ENCODE data around the gene USP31.

Gene USP31

GRCh38 chr16:23131036-23131435 is 18.2 kb downstream of the USP31 start:
- TF ChIP-seq, protein P1, sequence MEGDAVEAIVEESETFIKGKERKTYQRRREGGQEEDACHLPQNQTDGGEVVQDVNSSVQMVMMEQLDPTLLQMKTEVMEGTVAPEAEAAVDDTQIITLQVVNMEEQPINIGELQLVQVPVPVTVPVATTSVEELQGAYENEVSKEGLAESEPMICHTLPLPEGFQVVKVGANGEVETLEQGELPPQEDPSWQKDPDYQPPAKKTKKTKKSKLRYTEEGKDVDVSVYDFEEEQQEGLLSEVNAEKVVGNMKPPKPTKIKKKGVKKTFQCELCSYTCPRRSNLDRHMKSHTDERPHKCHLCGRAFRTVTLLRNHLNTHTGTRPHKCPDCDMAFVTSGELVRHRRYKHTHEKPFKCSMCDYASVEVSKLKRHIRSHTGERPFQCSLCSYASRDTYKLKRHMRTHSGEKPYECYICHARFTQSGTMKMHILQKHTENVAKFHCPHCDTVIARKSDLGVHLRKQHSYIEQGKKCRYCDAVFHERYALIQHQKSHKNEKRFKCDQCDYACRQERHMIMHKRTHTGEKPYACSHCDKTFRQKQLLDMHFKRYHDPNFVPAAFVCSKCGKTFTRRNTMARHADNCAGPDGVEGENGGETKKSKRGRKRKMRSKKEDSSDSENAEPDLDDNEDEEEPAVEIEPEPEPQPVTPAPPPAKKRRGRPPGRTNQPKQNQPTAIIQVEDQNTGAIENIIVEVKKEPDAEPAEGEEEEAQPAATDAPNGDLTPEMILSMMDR (IDR thresholded peaks at IDR 0.05; ENCODE audit: insufficient read depth, low read depth, low read length, missing control alignments), result no peak
- no peak for DNase-seq (ENCODE audit: low read depth)
- H3K4me3 ChIP-seq (ENCODE audit: low read length), result no peak overlapping the region

GRCh38 chr16:23129686-23130085 is 19.6 kb downstream of the USP31 start:
- no peak for DNase-seq (ENCODE audit: low read depth)
- TF ChIP-seq, protein P1 (IDR thresholded peaks at IDR 0.05; ENCODE audit: insufficient read depth, low read depth, low read length, missing control alignments), result no peak
- H3K4me3 ChIP-seq (ENCODE audit: low read length), result no peak overlapping the region

DNA sequence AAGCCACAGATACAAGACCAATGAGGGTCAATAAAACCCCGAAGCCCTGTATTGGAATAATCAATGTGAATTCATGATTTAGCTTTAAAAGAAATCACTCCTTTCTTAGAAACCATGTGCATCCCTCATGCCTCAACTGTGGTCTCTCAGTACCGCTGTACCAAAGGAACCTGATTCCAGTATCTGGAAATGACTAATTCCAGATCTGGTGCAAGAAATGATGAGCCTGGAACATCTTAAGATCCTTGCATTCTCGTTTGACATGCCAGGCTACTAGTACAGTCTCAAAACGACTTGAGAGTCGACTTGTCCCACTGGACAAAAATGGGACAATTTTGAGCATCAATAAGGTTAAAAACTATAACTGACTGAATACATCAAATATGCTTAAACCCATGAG is 21.2 kb downstream of the USP31 start:
- TF ChIP-seq, protein P1 (IDR thresholded peaks at IDR 0.05; ENCODE audit: insufficient read depth, low read depth, low read length, missing control alignments), result no peak
- no peak for DNase-seq (ENCODE audit: low read depth)
- H3K4me3 ChIP-seq (ENCODE audit: low read length), result no peak overlapping the region

GRCh38 chr16:23125277-23125676 is 24.0 kb downstream of the USP31 start:
- no peak overlapping the region for H3K4me3 ChIP-seq (ENCODE audit: low read length)
- DNase-seq (ENCODE audit: low read depth), result no peak
- TF ChIP-seq, protein P1 (IDR thresholded peaks at IDR 0.05; ENCODE audit: insufficient read depth, low read depth, low read length, missing control alignments), result no peak

DNA sequence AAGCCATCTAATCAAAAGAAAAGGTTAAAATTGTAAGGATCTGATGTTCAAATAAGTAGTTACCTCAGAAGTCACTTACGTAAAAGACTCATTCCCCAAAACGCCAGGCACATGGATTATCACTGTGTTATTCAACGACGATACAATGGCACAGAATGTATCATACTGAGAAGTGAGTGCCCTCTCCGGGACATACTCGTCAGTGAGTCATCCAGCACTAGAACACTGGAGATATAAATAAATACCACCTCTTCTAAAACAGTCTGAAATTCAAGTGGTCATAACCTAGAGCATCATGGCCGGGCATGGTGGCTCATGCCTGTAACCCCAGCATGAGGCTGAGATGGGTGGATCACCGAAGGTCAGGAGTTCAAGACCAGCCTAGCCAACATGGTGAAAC is 24.9 kb downstream of the USP31 start:
- peak; percentile 90 for DNase-seq (ENCODE audit: low read depth)
- TF ChIP-seq, protein P1 (IDR thresholded peaks at IDR 0.05; ENCODE audit: insufficient read depth, low read depth, low read length, missing control alignments), result no peak
- no peak overlapping the region for H3K4me3 ChIP-seq (ENCODE audit: low read length)

DNA sequence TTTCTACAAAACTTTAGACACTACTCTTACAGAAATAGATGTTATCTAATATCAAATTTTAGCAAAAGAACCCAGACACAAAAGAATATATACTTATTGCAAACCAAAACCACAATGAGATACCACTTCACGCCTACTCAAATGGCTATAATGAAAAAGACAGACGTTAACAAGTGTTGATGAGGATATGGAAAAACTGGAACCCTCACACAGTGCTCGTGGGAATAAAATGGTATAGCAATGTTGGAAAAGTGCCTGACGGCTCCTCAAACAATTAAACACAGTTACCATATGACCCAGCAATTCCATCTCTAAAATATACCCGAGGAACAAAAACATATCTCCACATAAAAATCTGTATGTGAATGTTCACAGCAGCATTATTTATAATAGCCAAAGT is 27.1 kb downstream of the USP31 start:
- TF ChIP-seq, protein P1 (IDR thresholded peaks at IDR 0.05; ENCODE audit: insufficient read depth, low read depth, low read length, missing control alignments), result no peak
- no peak overlapping the region for H3K4me3 ChIP-seq (ENCODE audit: low read length)

DNA sequence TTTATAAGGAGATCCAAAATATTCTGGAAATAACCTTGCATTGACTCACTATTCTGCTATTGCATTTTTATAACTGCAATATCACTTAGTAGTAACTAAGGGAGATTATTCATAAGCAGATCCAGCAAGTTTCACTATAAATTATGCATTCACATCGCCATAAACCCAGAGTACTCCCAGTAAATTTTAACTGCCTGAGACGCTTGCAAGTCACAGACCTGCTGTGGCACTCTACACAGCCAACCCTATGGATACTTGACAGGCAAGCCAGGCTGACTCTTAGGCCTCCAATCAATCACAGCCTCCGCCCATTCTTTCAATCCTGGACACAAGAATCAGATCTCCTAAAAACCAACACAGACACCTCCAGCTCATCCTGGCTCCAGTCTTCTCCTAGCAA is 28.2 kb downstream of the USP31 start:
- TF ChIP-seq, protein P1 (IDR thresholded peaks at IDR 0.05; ENCODE audit: insufficient read depth, low read depth, low read length, missing control alignments), result no peak
- no peak overlapping the region for H3K4me3 ChIP-seq (ENCODE audit: low read length)
- no peak for DNase-seq (ENCODE audit: low read depth)

More for the DNA sequence above, 27.1 kb downstream of the USP31 start:
- DNase-seq (ENCODE audit: low read depth), result no peak

Data from epithelial cell of esophagus (primary cell).